OCI-LY1 (cell line): ENCODE results near the gene TUBGCP5.

Experiments
- EZH2 ChIP-seq: fragments of 200-600 bp; sonication (generic), shearing (Covaris generic); IDR thresholded peaks from 2 replicates; pipeline ENCODE4 v1.8.0; 2017; ENCODE audit warnings: borderline replicate concordance, mixed run types, mild to moderate bottlenecking, antibody characterized with exemption, low read length, moderate library complexity, mixed read lengths
- TF ChIP-seq, protein P1 (sequence below): fragments of 200-600 bp; sonication (generic), shearing (Covaris generic); IDR thresholded peaks from 2 replicates; pipeline ENCODE4 v1.5.1; 2017; ENCODE audit warnings: mild to moderate bottlenecking, antibody characterized with exemption, low read length, moderate library complexity, mixed read lengths

DNA sequence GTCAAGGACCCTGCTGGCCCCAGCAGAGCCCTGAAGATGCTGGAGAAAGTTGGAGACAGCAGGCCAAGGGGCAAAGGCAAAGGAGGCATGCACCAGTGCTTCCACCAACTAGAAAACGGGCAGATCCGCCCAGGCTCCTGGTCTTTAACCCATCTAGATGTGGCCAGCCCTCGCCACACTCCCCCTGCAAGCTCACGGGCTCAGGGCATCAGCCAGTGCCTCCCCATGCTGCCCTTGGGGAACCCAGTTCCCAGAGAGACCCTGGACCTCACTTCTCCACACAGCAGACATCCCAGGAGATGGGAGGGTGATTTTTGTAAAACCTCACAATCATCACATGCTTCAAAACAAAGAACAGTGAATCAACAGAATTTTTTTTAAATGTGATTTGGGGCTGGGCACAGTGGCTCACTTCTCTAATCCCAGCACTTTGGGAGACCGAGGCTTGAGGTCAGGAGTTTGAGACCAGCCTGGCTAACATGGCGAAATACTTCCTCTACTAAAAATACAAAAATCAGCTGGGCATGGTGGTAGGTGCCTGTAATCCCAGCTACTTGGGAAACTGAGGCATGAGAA, 83.7 kb downstream of the TUBGCP5 start:
- TF ChIP-seq, protein P1, sequence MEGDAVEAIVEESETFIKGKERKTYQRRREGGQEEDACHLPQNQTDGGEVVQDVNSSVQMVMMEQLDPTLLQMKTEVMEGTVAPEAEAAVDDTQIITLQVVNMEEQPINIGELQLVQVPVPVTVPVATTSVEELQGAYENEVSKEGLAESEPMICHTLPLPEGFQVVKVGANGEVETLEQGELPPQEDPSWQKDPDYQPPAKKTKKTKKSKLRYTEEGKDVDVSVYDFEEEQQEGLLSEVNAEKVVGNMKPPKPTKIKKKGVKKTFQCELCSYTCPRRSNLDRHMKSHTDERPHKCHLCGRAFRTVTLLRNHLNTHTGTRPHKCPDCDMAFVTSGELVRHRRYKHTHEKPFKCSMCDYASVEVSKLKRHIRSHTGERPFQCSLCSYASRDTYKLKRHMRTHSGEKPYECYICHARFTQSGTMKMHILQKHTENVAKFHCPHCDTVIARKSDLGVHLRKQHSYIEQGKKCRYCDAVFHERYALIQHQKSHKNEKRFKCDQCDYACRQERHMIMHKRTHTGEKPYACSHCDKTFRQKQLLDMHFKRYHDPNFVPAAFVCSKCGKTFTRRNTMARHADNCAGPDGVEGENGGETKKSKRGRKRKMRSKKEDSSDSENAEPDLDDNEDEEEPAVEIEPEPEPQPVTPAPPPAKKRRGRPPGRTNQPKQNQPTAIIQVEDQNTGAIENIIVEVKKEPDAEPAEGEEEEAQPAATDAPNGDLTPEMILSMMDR = no peak
- TF ChIP-seq EZH2 = no peak
